ENCODE measurements around the gene GPR146. TPM values are rescaled to one million over a fixed set of nuclear protein-coding genes. Genes with fewer than 3 reads are reported as not detected.

The GPR146 gene
- total and polyA plus RNA-seq, 8 donors: 6.3 to 18.9 (median 7.9) TPM

GRCh38 chr7:1090686-1091643, 46.6 kb downstream of the GPR146 start:
- TF ChIP-seq CTCF (IDR thresholded peaks at IDR 0.05): no peak
- no peak for ATAC-seq
- Histone ChIP-seq H3K36me3 (peaks cover 0 to 30% of the 10 kb centered on the region in 2 donors), H3K27ac (no peak overlapping the region), H3K4me3 (no peak overlapping the region), H3K9me3 (no peaks in the 10 kb centered on the region), H3K27me3 (no peaks in the 10 kb centered on the region), H3K4me1 (peaks cover 14 to 52% of the 10 kb centered on the region in 2 donors)
- intact Hi-C loops (cut with DNase I): no loop called here
- no peak for DNase-seq

GRCh38 chr7:1091644-1092027, 47.3 kb downstream of the GPR146 start:
- no peak for ATAC-seq
- intact Hi-C loops (cut with DNase I): no loop called here
- peak in 1 of 4 donors; percentile 69 for DNase-seq

GRCh38 chr7:1092161-1092632, 47.9 kb downstream of the GPR146 start:
- DNase-seq (peak in 1 of 4 donors; percentile 73), ATAC-seq (no peak)
- H3K27ac ChIP-seq: no peak overlapping the region
- H3K36me3 ChIP-seq: peaks cover 0 to 30% of the 10 kb centered on the region in 2 donors
- H3K4me1 ChIP-seq: peaks cover 8 to 44% of the 10 kb centered on the region in 2 donors
- intact Hi-C loops (cut with DNase I): no loop called here
- no peak for TF ChIP-seq CTCF (IDR thresholded peaks at IDR 0.05)
- no peaks in the 10 kb centered on the region for H3K27me3 ChIP-seq
- no peaks in the 10 kb centered on the region for H3K9me3 ChIP-seq
- no peak overlapping the region for H3K4me3 ChIP-seq

More at GRCh38 chr7:1091644-1092027, 47.3 kb downstream of the GPR146 start:
- Histone ChIP-seq H3K27ac (no peak overlapping the region), H3K4me3 (no peak overlapping the region), H3K4me1 (peaks cover 11 to 49% of the 10 kb centered on the region in 2 donors), H3K9me3 (no peaks in the 10 kb centered on the region), H3K27me3 (no peaks in the 10 kb centered on the region), H3K36me3 (peaks cover 0 to 30% of the 10 kb centered on the region in 2 donors)
- no peak for TF ChIP-seq CTCF (IDR thresholded peaks at IDR 0.05)

- Histone ChIP-seq H3K4me1 (peaks cover under 1 to 36% of the 10 kb centered on the region in 2 donors), H3K27ac (no peak overlapping the region), H3K36me3 (peaks cover 0 to 30% of the 10 kb centered on the region in 2 donors), H3K4me3 (no peak overlapping the region), H3K9me3 (no peaks in the 10 kb centered on the region), H3K27me3 (no peaks in the 10 kb centered on the region)
- DNase-seq (peak in 1 of 4 donors; percentile 77), ATAC-seq (no peak)
- no peak for TF ChIP-seq CTCF (IDR thresholded peaks at IDR 0.05)
- intact Hi-C loops (cut with DNase I): no loop called here
These were observed 48.6 kb downstream of the GPR146 start for GRCh38 chr7:1092806-1093501.

- peaks cover 0 to 31% of the 10 kb centered on the region in 2 donors for H3K4me1 ChIP-seq
- H3K27me3 ChIP-seq: no peaks in the 10 kb centered on the region
- no peaks in the 10 kb centered on the region for H3K9me3 ChIP-seq
- H3K27ac ChIP-seq: no peak overlapping the region
- ATAC-seq (no peak), DNase-seq (no peak)
- peaks cover 0 to 30% of the 10 kb centered on the region in 2 donors for H3K36me3 ChIP-seq
- intact Hi-C loops (cut with DNase I): no loop called here
- no peak for TF ChIP-seq CTCF (IDR thresholded peaks at IDR 0.05)
- no peak overlapping the region for H3K4me3 ChIP-seq
These were observed 49.1 kb downstream of the GPR146 start for GRCh38 chr7:1093502-1093843.

Measured in left lung (tissue), 10 donors.